ENCODE data around the gene ADD1. TPM values are rescaled to one million over a fixed set of nuclear protein-coding genes. Genes with fewer than 3 reads are reported as not detected.

The ADD1 gene
- total RNA-seq, 1 donor from 2014 or later: 212 TPM

DNA sequence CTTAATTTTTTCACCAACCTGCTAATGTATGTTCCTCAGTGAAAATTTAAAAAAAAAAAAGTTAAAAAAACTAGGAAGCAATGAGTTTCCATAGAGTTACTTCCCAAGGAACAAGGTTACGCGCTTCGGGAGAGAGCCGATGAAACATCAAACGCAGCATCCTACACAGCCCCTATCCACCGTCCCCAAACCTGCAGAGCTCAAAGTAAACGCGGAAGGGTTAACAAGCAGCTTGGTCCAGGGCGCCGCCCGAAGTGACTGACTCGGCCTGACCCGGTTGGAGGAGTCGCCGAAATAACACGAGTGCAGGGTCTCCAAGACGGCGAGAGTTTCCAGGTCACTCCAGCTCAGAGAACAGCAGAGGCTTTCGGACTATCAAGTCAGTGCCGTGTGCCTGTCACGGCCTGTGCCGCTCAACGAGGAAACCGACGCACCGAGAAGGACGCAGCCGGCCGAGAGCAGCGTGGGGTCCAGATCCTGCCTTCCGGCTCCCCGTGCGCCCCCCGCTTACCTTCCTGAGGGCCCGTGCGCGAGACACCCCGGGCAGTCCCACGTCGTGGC is 119.0 kb downstream of the ADD1 start:
- Histone ChIP-seq H3K36me3 (peaks cover 6% of the 10 kb centered on the region), H3K9me3 (replicated peaks) (no peaks in the 10 kb centered on the region), H3K4me1 (peaks cover 56% of the 10 kb centered on the region), H3K27ac (replicated peaks) (peak overlapping the region; percentile 92), H3K27me3 (ENCODE audit: low read depth) (no peaks in the 10 kb centered on the region), H3K4me3 (peak overlapping the region; percentile 98)
- no peak for DNase-seq
- intact Hi-C loops (cut with micrococcal nuclease): no loop called here
- TF ChIP-seq, protein P1, sequence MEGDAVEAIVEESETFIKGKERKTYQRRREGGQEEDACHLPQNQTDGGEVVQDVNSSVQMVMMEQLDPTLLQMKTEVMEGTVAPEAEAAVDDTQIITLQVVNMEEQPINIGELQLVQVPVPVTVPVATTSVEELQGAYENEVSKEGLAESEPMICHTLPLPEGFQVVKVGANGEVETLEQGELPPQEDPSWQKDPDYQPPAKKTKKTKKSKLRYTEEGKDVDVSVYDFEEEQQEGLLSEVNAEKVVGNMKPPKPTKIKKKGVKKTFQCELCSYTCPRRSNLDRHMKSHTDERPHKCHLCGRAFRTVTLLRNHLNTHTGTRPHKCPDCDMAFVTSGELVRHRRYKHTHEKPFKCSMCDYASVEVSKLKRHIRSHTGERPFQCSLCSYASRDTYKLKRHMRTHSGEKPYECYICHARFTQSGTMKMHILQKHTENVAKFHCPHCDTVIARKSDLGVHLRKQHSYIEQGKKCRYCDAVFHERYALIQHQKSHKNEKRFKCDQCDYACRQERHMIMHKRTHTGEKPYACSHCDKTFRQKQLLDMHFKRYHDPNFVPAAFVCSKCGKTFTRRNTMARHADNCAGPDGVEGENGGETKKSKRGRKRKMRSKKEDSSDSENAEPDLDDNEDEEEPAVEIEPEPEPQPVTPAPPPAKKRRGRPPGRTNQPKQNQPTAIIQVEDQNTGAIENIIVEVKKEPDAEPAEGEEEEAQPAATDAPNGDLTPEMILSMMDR (IDR thresholded peaks at IDR 0.05; ENCODE audit: borderline replicate concordance): no peak

DNA sequence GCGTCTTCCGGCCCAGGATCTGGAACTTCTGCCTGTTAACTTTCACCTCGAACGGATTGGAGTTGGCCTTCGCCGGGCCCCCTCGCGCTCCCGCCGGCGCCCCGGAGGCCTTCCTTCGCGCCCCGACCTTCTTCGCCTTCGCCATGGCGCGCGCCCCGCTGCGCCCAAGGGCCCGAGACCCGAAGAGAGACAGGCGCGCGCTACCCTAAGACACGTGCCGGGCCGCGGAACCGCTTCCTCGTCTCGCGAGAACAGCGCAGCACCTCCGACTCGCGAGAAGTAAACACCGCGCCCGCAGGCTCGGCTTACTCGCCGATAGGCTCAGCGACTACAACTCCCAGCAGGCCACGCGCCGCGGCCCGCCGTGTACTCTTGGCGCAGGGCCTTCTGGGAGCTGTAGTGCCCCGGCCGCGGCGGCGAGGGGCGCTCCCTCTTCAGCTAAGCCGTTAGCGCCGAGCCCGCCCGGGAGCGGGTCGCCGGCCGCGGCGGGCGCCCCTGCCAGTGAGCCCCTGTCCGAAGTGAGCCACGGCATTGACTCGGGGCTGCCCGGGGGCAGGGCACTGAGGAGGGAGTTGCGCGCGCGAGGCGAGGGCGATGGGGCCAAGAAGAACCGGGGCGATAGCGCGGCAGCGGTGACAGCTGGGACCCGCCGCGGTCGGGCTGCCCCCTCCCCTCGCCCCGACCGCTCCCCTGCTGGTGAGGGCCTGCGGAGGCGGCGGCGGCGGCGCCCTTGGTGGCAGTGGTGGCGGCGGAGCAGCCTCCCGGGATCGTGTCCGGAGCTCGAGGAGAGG is 119.7 kb downstream of the ADD1 start, which contains the start of the genes GRK4 and NOP14:
GRK4 (plus strand) TSS at position 397 of the 791 bp plus-strand sequence. CDS start 500 bp downstream, outside the sequence.
NOP14 (minus strand) TSS at position 232 of the 791 bp plus-strand sequence; CDS start at position 145, 87 bp downstream.
- DNase-seq: peak; percentile 98
- Histone ChIP-seq H3K36me3 (peaks cover 3% of the 10 kb centered on the region), H3K9me3 (replicated peaks) (no peaks in the 10 kb centered on the region), H3K27ac (replicated peaks) (peak within 1 kb of the TSS; percentile 92), H3K27me3 (ENCODE audit: low read depth) (no peaks in the 10 kb centered on the region), H3K4me1 (peaks cover 56% of the 10 kb centered on the region), H3K4me3 (peak within 1 kb of the TSS; percentile 98)
- intact Hi-C loops (cut with micrococcal nuclease): no loop called here
- TF ChIP-seq, protein P1 (IDR thresholded peaks at IDR 0.05; ENCODE audit: borderline replicate concordance): peak; percentile 47

DNA sequence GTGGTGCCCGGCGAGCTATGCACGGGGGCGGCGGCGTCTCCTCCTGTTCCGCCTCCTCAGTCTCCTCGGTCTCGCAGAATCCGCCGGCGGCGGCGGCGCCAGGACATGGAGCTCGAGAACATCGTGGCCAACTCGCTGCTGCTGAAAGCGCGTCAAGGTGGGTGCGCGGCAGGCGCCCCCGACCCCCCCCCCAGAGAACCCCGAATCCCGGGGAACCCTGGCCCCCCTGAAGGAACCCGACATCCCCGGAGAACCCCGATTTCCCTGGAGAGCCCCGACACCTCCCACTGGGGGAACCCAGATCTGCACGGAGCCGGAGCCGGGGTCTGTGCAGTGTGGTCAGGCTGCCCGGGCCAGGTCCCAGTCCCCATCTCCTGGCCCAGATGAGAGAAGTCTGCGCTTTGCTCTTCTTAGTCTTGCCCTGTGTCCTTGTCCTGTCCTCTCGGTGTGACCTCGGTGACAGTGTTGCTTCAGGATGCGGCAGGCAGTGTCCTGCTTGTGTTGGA is 120.4 kb downstream of the ADD1 start:
- peak overlapping the region; percentile 92 for H3K27ac ChIP-seq (replicated peaks)
- H3K9me3 ChIP-seq (replicated peaks): no peaks in the 10 kb centered on the region
- DNase-seq: no peak
- H3K36me3 ChIP-seq: no peaks in the 10 kb centered on the region
- H3K4me1 ChIP-seq: peaks cover 50% of the 10 kb centered on the region
- intact Hi-C loops (cut with micrococcal nuclease): no loop called here
- no peaks in the 10 kb centered on the region for H3K27me3 ChIP-seq (ENCODE audit: low read depth)
- H3K4me3 ChIP-seq: peak overlapping the region; percentile 98
- TF ChIP-seq, protein P1 (IDR thresholded peaks at IDR 0.05; ENCODE audit: borderline replicate concordance): no peak

DNA sequence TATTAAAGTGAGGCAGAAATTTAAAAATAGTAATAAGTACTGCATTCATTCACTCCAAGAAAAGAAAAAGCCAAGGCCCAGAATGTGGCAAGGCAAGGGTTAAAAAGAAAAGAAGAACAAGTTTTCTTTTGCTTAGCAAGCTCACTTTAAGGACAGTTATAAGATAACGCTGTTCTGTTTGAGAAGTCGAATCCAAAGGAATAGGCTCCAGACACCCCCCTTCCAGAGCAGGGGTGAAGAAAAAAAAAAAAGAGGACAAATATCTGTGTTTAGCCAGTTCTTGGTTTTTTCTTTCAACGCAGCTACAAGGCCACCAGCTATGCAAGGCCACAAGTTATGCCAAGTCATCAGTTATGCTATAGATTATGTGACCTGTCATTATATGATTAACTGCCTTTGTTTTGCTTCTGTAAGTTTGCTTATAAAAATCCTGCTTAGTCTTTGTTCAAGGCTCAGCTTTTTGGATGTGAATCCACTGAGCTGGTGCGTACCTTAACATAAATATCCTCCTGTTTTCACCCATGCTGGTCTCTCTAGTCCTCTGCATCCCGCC is 121.1 kb downstream of the ADD1 start:
- Histone ChIP-seq H3K4me3 (peak overlapping the region; percentile 98), H3K4me1 (peaks cover 48% of the 10 kb centered on the region), H3K36me3 (no peaks in the 10 kb centered on the region), H3K27ac (replicated peaks) (peak overlapping the region; percentile 92), H3K27me3 (ENCODE audit: low read depth) (no peaks in the 10 kb centered on the region), H3K9me3 (replicated peaks) (no peaks in the 10 kb centered on the region)
- DNase-seq: no peak
- intact Hi-C loops (cut with micrococcal nuclease): no loop called here
- TF ChIP-seq, protein P1 (IDR thresholded peaks at IDR 0.05; ENCODE audit: borderline replicate concordance): no peak

DNA sequence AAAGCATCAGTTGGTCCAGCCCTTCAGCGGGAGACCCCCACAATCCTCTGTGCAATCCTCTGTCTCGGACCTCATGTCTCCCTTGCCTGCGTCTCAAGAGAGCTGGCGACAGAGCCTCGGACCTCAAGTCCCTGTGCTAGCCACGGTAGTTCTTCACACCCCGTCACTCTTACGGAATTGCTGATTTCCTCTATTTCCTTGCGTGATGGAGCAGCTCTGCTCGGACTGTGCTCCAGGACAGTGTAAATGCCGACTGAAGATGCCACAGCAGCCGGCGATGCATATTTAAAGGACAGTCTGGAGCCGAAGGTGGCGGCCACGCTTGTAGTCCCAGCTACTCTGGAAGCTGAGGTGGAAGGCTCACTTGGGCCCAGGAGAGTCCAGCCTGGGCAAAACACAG is 121.6 kb downstream of the ADD1 start:
- H3K9me3 ChIP-seq (replicated peaks): no peaks in the 10 kb centered on the region
- peaks cover 43% of the 10 kb centered on the region for H3K4me1 ChIP-seq
- peak overlapping the region; percentile 98 for H3K4me3 ChIP-seq
- no peak for DNase-seq
- H3K36me3 ChIP-seq: no peaks in the 10 kb centered on the region
- H3K27ac ChIP-seq (replicated peaks): no peak overlapping the region
- TF ChIP-seq, protein P1 (IDR thresholded peaks at IDR 0.05; ENCODE audit: borderline replicate concordance): no peak
- intact Hi-C loops (cut with micrococcal nuclease): no loop called here
- H3K27me3 ChIP-seq (ENCODE audit: low read depth): no peaks in the 10 kb centered on the region
